ENCODE results near the gene LHPP. TPM values are rescaled to one million over a fixed set of nuclear protein-coding genes. Genes with fewer than 3 reads are reported as not detected.

The LHPP gene
- total RNA-seq, 1 donor from 2014 or later, result 18.8 TPM

- no peaks in the 10 kb centered on the region for H3K36me3 Mint-ChIP-seq (ENCODE audit: unreplicated experiment)
- H3K4me3 Mint-ChIP-seq (ENCODE audit: unreplicated experiment), result no peak overlapping the region
- H3K27me3 Mint-ChIP-seq (ENCODE audit: unreplicated experiment), result no peaks in the 10 kb centered on the region
- DNase-seq (ENCODE audit: extremely low spot score, unreplicated experiment), result no peak
- TF ChIP-seq CTCF (IDR thresholded peaks at IDR 0.05), result no peak
- peak overlapping the region; percentile 62 for H3K27ac Mint-ChIP-seq (ENCODE audit: unreplicated experiment)
- peaks cover 12% of the 10 kb centered on the region for H3K4me1 Mint-ChIP-seq (ENCODE audit: unreplicated experiment)
- H3K9me3 Mint-ChIP-seq (ENCODE audit: unreplicated experiment), result no peaks in the 10 kb centered on the region
These were observed 179.1 kb downstream of the LHPP start for GRCh38 chr10:124640538-124641231.

GRCh38 chr10:124641282-124642087, 179.9 kb downstream of the LHPP start:
- peaks cover 13% of the 10 kb centered on the region for H3K4me1 Mint-ChIP-seq (ENCODE audit: unreplicated experiment)
- H3K27me3 Mint-ChIP-seq (ENCODE audit: unreplicated experiment), result no peaks in the 10 kb centered on the region
- H3K9me3 Mint-ChIP-seq (ENCODE audit: unreplicated experiment), result no peaks in the 10 kb centered on the region
- H3K36me3 Mint-ChIP-seq (ENCODE audit: unreplicated experiment), result no peaks in the 10 kb centered on the region
- H3K4me3 Mint-ChIP-seq (ENCODE audit: unreplicated experiment), result no peak overlapping the region
- peak overlapping the region; percentile 62 for H3K27ac Mint-ChIP-seq (ENCODE audit: unreplicated experiment)
- no peak for TF ChIP-seq CTCF (IDR thresholded peaks at IDR 0.05)
- no peak for DNase-seq (ENCODE audit: extremely low spot score, unreplicated experiment)

GRCh38 chr10:124642088-124642710, 180.6 kb downstream of the LHPP start:
- H3K27ac Mint-ChIP-seq (ENCODE audit: unreplicated experiment), result no peak overlapping the region
- H3K27me3 Mint-ChIP-seq (ENCODE audit: unreplicated experiment), result no peaks in the 10 kb centered on the region
- no peaks in the 10 kb centered on the region for H3K9me3 Mint-ChIP-seq (ENCODE audit: unreplicated experiment)
- no peak for DNase-seq (ENCODE audit: extremely low spot score, unreplicated experiment)
- H3K4me3 Mint-ChIP-seq (ENCODE audit: unreplicated experiment), result no peak overlapping the region
- H3K36me3 Mint-ChIP-seq (ENCODE audit: unreplicated experiment), result no peaks in the 10 kb centered on the region
- TF ChIP-seq CTCF (IDR thresholded peaks at IDR 0.05), result no peak
- peaks cover 16% of the 10 kb centered on the region for H3K4me1 Mint-ChIP-seq (ENCODE audit: unreplicated experiment)

- DNase-seq (ENCODE audit: extremely low spot score, unreplicated experiment), result no peak
- no peaks in the 10 kb centered on the region for H3K9me3 Mint-ChIP-seq (ENCODE audit: unreplicated experiment)
- H3K4me1 Mint-ChIP-seq (ENCODE audit: unreplicated experiment), result peaks cover 26% of the 10 kb centered on the region
- H3K27ac Mint-ChIP-seq (ENCODE audit: unreplicated experiment), result no peak overlapping the region
- H3K4me3 Mint-ChIP-seq (ENCODE audit: unreplicated experiment), result no peak overlapping the region
- H3K36me3 Mint-ChIP-seq (ENCODE audit: unreplicated experiment), result no peaks in the 10 kb centered on the region
- no peak for TF ChIP-seq CTCF (IDR thresholded peaks at IDR 0.05)
- no peaks in the 10 kb centered on the region for H3K27me3 Mint-ChIP-seq (ENCODE audit: unreplicated experiment)
These were observed 181.8 kb downstream of the LHPP start for GRCh38 chr10:124643330-124644009.

All from osteocyte (in vitro differentiated cells).